GM19328 (cell line): ENCODE measurements around the gene RAB31.

Experiments
- ATAC-seq: cut with Tn5 transposase; IDR thresholded peaks from one replicate; pipeline ENCODE4 v1.9.1; 2021; ENCODE audit warnings: mild to moderate bottlenecking, moderate library complexity; ENCODE audit not compliant: unreplicated experiment

The RAB31 gene

DNA sequence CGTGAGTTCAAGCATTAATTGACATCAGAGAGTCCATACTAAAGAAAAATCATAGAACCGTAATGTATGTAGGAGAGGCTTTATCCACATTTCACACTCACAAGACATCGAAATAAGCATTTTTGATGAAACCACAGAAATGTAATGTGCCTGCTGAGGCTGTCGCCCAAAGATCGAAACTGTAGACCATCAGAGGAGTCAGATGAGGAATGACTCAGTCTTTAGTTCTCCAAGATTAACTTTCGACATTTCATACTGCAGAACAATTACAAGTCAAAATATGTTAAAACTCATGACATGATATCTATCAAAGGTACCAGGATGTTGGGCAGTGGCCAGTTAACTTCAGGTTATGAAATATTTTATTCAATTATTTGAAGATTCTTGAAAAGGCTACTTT is 79.6 kb downstream of the RAB31 start:
- no peak for ATAC-seq

DNA sequence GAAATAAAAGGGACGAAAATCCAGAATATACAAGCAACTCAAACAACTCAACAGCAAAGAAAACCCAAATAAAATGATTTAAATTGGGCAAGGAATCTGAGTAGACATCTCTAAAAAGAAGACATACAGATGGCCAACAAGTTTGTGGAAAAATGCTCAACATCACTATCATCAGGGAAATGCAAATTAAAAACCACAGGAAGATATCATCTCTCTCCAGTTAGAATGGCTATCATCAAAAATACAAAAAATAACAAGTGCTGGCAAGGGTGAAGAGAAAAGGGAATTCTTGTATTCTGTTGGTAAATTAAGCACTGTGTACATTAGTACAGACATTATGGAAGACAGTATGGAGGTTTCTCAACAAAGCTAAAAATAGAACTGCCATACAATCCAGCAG is 80.0 kb downstream of the RAB31 start:
- no peak for ATAC-seq

- ATAC-seq, result no peak
Observed at GRCh38 chr18:9788860-9789259, 80.8 kb downstream of the RAB31 start.

DNA sequence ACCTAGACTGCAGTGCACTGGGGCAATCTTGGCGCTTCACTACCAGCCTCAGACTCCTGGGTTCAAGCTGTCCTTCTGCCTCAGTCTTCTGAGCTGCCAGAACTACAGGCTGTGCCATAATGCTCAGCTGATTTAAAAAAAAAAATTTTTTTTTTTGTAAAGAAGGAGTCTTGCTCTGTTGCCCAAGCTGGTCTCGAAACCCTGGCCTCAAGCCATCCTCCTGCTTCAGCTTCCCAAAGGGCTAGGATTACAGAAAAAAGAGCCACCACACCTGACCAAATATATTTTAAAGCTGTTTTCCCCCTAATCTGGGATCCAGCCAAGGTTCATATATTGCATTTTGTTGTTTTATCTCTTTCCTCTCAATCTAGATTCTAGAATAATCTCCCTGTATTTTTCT is 82.2 kb downstream of the RAB31 start:
- no peak for ATAC-seq

DNA sequence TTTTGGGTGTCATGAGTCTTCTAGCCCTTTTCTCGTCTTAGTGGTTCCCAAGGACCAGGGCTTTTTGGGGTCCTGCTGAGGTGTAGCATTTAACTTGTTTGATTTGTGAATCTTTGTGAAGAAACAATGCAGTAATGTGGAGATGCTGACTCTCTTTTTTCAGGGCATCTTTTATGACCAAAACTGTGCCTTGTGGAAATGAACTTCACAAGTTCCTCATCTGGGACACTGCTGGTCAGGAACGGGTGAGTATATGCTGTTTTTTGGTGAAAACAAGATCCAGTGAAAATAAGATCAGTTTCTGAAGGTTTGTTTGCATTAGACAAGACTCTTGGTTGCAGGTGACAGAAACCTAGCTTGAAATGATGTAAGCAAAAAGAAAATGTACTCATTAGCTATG is 83.9 kb downstream of the RAB31 start:
- no peak for ATAC-seq

DNA sequence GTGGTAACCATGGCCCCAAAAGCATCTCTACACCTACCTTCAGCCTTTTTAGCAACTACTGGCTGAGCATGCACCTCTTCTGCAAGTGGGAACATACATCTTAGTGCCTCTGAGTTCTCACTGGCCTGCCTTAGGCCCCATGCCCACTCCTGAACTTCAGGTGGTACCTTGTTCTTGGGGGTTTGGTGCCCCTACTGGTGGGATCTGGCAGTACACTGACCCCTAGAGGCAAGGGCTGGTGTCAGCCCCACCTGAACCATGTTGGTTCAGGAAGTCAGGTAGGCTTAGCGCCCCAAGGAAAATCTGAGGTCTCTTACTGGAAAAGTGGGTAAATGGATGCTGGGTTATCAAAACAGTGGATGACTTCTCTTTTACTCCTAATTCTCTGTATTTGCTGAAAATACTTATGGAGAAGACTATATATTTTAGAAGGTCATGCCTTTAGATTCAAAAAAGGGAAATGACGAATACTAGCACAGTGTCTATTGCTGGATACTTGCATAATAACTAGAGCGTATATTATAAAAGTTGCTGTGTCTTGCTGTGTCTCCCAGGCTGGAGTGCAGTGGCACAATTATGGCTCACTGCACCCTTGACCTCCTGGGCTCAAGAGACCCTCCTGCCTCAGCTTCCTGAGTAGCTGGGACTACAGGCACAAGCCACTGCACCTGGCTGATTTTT is 84.6 kb downstream of the RAB31 start:
- no peak for ATAC-seq

DNA sequence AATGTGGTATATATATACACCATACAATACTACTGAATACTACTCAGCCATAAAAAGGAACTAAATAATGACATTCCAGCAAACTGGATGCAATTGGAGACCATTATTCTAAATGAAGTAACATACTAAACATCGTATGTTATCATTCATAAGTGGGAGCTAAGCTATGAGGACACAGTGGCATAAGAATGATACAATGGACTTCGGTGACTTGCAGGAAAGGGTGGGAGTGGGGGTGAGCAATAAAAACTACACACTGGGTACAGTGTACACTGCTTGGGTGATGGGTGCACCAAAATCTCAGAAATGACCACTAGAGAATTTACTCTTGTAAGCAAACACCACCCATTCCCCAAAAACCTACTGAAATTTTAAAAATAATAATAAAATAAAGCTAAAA is 87.9 kb downstream of the RAB31 start:
- no peak for ATAC-seq

DNA sequence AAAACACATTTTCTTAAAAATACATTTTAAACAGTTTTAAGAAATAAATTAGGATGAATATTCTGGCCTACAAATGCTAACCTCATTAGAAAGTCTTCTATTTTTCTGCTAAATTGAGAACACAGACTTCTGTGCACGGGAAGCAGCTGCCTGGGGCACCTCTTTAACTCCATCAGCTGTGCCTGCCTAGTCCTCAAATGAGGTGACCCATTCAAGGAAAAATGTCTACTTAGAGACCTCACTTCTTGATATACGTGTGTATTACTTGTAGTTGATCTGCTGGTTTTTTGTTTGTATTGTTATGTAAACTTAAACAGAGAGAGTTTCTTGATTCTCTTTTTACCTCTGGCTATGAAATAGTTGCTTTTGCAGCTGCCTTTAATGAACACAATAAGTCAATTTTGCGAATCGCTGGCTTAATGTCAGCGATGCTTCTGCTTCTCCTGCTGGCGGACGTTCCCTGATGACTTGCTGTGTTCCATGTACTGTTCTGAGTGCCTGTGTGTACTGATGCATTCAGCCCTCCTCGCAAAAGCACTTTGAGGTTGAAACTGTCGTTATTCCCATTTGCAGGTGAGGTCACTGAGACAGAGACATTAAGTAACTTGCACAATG is 88.9 kb downstream of the RAB31 start:
- ATAC-seq, result no peak

- no peak for ATAC-seq
Observed at GRCh38 chr18:9802175-9803062, 94.3 kb downstream of the RAB31 start.

GRCh38 chr18:9803063-9803697 is 95.1 kb downstream of the RAB31 start:
- ATAC-seq, result no peak

- ATAC-seq, result no peak
Observed at GRCh38 chr18:9803698-9804516, 95.8 kb downstream of the RAB31 start.

- no peak for ATAC-seq
Observed at GRCh38 chr18:9804517-9805104, 96.5 kb downstream of the RAB31 start.

- no peak for ATAC-seq
Observed at GRCh38 chr18:9806905-9807304, 98.8 kb downstream of the RAB31 start.

DNA sequence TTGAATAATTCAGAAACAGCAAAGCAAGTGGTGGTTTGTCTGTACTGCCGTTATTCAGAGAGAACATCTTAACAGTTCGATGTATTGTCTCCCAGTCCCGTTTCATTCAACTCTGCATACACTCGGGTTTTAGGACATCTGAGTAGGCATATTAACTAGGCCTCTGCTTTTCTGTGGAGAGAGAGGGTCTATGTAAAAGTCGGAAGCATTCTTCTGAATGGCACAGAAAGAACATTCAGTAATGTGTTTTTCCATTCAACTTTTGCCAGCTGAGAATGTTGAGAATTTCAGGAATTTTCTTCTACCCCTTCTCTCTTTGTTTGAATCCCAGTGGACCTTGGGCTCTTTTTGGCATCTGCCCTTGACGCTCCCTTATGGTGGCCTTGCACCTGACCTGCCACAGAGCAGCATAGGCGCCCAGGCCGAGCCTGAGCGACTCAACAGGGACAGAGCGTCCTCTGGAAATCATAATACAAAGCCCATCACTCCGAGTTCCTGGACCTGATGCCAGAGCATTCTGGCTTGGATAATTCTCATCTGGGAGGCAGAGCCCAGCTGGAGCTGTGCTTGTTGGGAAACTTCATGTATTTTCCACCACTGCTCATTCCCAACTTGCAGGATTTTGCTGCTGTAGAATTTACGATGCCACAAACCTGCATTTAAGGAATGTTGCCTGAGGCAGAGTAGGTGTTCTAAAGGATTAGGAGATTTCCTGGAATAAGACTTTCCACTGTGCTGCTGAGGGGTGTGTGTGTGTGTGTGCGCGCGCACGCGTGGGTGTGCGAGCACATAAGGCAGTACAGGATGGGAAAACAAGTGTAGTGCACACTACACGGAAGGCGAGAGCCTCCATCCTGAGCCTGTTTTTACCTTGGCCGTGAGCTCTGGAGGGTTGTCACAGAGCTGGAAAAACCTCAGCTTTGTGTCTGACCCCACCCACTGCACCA is 100.5 kb downstream of the RAB31 start:
- ATAC-seq, result no peak

- ATAC-seq, result no peak
Observed at GRCh38 chr18:9809697-9810096, 101.6 kb downstream of the RAB31 start.

DNA sequence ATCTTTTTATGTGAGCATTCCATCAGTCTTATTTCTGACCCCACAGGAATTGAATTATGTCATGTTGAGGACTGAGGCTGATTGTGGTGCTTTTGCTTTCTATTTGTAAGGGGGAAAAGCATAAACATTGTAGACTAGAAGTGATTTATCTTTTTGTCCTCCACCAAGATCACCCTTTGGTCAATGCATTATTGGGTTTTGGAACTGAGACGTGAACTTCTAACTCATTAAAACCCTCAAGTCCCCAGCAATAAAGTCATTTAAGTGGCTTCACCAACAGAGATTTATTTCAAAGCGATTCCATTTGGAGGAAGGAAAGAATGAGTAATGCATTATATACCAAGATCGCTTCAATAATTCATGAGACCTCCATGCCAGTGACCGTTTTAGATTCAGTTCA is 102.2 kb downstream of the RAB31 start:
- ATAC-seq, result no peak

GRCh38 chr18:9810994-9811705 is 103.0 kb downstream of the RAB31 start:
- no peak for ATAC-seq

DNA sequence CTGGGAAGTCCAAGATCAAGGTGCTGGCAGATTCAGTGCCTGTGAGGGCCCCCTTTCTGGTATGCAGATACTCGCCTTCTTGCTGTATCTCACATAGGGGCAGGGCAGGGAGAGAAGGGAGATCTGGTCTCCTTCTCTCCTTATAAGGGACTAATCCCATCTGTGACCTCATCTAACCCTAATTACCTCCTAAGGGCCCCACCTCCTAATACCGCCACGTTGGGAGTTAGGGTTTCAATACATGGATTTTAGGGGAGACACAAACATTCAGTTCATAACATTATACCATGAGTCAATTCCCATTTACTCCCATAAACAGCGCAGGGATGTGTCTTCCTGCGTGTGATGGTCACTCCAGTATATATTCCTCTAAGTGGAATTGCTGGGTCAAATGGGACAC is 103.9 kb downstream of the RAB31 start:
- no peak for ATAC-seq

DNA sequence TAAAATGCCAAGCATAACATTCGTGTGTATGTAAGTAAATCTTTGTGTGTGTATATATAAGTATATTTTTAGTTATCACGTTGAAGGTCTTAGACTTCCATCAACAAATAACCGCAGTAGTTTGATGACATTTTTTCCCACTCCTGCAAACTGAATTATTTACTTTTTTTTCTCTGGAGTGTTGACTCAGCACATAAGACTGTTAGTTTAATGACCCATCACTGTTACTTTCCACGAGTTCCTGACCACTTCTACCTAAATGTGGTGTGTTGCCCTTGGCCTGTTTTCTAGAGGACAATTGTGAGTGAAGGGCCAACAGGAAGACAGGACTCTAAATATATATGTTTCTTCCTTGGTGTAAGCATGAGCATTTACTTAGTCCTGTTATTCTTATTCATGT is 106.3 kb downstream of the RAB31 start:
- no peak for ATAC-seq
